SU-DHL-6 (cell line): ENCODE data around the gene ARPC1B.

ENCODE experiments used
- EZH2phosphoT487 ChIP-seq: fragments of 200-600 bp; sonication (generic), shearing (Covaris generic); conservative IDR thresholded peaks from 2 replicates; pipeline ENCODE4 v1.6.1; 2018; ENCODE audit warnings: mild to moderate bottlenecking, antibody characterized with exemption, low read length, moderate library complexity, mixed read lengths
- TF ChIP-seq, protein P1 (sequence below): fragments of 200-600 bp; sonication (generic); IDR thresholded peaks from one replicate; pipeline ENCODE4 v1.5.1; 2017; ENCODE audit warnings: antibody characterized with exemption, mild to moderate bottlenecking, low read length, moderate library complexity; ENCODE audit not compliant: insufficient read depth, poor library complexity, severe bottlenecking

DNA sequence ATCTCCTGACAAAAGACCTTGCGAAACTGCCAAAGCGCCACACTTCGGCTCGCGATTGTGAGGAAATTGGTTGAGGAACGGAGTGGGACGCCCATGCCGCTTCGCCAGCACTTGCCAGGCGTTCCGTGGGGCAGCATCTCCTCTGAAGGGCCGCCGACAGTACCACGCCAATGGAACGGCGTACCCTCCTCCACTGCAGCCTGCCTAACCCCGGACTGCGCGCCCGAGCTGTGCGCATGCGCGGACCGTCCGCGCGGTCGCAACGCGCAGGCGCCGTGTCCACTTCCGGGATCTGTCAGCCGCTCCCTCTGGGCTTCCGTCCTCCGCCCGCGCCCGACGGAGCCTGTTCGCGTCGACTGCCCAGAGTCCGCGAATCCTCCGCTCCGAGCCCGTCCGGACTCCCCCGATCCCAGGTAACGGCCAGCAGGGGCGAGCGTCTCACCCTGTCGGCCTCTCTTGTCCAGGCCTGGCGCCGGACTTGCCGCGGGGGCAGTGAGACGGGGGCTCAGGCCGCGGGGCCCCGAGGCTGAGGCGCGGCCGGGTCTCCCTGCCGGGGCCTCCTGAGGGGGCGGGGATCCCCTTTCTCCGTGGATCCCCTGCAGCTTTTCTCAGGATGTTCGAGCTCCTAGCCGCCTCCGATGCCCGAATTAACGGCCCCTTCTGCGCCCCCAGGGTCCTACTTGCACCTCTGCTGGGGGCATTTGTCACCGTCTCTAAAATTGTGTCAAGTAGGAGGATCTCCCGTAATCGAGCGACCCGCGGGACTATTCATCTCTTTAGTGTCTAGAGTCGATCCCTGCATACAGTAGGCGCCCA, 48.7 kb upstream of the ARPC1B start, which contains the start of gene ARPC1A:
- TF ChIP-seq, protein P1, sequence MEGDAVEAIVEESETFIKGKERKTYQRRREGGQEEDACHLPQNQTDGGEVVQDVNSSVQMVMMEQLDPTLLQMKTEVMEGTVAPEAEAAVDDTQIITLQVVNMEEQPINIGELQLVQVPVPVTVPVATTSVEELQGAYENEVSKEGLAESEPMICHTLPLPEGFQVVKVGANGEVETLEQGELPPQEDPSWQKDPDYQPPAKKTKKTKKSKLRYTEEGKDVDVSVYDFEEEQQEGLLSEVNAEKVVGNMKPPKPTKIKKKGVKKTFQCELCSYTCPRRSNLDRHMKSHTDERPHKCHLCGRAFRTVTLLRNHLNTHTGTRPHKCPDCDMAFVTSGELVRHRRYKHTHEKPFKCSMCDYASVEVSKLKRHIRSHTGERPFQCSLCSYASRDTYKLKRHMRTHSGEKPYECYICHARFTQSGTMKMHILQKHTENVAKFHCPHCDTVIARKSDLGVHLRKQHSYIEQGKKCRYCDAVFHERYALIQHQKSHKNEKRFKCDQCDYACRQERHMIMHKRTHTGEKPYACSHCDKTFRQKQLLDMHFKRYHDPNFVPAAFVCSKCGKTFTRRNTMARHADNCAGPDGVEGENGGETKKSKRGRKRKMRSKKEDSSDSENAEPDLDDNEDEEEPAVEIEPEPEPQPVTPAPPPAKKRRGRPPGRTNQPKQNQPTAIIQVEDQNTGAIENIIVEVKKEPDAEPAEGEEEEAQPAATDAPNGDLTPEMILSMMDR = no peak
- TF ChIP-seq EZH2phosphoT487 = no peak
